Left lobe of liver (tissue), 2 donors: Measurements from ENCODE around the gene NCOR2. TPM values are rescaled to one million over a fixed set of nuclear protein-coding genes. Genes with fewer than 3 reads are reported as not detected.
A peak's percentile ranks its signal among the peaks of the same experiment; 100 is the strongest.

Experiments used
- ATAC-seq: fragments of 200-7000 bp; cut with Tn5 transposase; one replicate; pipeline ENCODE4 v1.9.1; 2020; ENCODE audit warnings: mild to moderate bottlenecking, moderate library complexity
- DNase-seq: peaks from one replicate; pipeline ENCODE4 v3.0.0-alpha.2; 2020; ENCODE audit warnings: low spot score
- total RNA-seq: library from RNA; stranded (reverse); gene quantifications from one replicate; pipeline ENCODE4 v1.2.1, GENCODE V29; 2021
- donor health status: DM: no; HTN: no; CAD: no; lungs with moderate emphysema.
- donor health status: DM: no; HTN: yes; CAD: no.

The NCOR2 gene
- total RNA-seq: 58.3 TPM

DNA sequence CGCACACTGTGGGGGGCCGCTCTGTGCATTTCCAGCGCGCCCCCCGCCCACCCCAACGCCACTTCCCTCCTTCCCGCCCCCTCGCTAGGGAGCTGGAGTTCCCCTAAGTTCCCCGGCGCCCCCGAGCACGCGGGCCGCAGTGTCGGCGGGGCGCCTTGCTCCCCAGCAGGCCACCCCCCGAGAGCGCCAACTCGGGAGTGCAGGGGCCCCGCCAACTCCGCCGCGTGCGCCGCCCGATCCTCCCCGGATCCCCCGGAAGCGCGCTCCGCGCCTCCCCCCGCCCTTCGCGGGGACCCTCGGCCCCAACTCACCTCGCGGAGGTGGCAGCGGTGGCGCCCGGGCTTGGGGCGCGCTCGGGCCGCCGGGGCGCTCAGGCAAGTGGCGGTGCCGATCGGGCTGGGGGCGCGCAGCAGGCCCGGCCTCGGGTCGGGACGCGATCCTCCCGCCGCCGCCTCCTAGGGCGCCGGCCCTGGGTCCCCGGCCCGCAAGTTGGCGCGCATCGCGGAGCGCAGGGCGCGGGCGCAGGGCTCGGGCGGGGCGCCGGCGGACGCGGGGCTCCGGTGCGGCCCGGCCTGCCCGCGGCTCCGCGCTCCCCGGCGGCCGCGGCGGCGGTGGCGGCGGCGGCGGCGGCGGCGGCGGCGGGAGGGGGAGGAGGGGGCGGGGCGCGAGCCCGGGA lies at the start of gene NCOR2:
Gene NCOR2 (minus strand): TSS at position 616 of the 676 bp plus-strand sequence. CDS start 72,361 bp downstream, outside the sequence.
- ATAC-seq (peak; percentile 8), DNase-seq (peak; percentile 59)

DNA sequence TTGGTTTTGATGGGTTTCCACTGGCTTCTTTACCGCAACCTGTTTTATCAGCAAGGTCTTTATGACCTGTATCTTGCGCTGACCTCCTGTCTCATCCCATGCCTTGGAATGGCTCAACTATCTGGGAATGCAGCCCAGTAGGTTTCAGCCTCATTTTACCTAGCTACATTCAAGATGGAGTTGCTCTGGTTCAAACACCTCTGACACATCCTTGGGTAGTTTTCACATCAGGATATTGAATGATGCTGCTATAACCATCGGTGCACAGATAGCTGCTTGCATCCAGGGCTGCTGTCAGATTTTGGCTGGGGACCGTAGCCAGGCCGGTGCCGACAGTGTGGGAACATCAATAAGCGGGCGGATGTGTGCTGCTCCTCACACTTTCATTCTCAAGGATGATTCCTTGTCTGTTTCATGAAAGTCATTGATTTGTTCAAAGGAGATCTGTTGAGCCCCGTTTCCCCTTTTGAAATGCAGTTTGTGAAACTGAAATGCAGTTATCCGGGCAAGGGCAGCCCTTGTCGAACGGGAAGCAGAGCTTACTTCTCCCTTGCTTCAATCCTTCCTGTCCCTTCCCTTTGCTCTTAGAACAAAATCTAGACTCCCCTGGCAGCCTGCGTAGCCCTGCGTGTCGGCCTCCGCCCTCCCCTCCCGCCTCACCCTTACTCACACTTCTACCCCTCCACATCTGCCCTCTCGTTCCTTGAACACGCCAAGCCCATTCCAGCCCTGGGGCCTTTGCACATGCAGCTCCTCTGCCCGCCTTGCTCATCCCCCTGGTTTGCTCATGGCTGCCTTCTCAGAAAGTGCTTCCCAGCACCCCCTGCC lies 49.2 kb upstream of the NCOR2 start:
- no peak for ATAC-seq

DNA sequence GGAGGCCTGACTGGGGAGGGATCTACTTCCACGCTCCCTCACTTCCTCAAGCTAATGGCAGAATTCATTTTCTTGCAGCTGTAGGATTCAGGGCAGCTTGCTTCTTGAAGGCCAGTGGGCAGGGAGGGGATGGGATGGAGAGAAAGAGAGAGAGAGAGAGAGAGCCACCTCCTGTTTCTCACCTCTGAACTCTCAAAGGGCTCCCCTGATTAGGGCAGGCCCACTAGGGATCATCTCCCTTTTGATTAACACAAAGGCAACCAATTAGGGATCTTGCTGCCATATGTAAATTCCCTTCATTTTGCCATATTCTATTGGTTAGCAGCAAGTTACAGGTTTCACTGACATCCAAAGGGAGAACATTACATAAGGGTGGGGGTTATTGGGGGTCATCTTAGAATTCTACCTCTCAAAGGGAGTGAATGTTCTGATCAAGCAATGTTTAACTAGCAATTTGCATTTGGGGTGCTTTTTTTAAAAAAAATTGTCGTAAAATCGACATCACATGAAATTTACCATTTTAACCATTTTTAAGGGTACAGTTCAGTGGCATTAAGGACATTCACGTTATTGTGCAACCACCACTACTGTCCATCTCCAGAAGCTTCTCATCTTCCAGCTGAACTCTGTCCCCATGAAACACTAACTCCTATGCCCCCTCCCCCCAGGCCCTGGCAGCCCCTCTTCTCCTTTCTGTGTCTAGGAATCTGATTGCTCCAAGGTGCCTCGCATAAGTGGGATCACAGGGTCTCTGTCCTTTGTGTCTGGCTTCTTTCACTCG lies 47.3 kb upstream of the NCOR2 start:
- DNase-seq (no peak), ATAC-seq (no peak)

More for the DNA sequence above, 49.2 kb upstream of the NCOR2 start:
- no peak for DNase-seq

DNA sequence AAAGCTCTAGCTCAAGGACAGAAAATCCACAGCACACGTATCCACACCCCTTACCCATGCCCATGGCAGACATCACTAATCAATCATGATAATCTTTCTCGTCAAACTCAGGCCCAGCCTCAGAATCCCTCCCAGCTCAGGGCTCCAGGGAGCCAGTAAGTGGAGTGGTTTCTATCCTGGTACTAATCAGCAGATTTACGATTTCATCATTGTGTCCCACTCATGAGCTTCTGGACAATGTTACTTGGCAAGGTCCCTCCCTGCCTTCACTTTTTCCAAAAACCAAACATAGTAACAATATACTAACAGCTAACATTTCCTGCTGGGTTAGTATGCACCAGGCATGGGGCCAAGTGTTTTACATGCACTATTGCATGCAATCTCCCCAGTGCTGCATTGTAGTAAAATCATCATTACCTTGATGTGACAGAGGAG lies 45.8 kb upstream of the NCOR2 start:
- no peak for DNase-seq
- no peak for ATAC-seq

DNA sequence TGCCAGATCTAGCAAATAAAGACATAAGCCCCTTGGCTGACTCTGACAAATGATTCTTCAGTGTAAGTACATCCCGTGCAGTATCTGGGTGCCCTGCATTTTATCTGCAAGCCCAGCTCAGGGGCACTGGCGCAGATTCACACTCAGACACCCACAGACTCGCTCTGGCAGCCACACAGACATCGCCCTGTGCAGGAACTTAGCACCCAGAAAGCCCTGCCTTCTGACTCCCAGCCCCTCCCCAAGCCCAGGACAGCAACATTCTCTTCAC lies 44.9 kb upstream of the NCOR2 start:
- DNase-seq (no peak), ATAC-seq (no peak)

DNA sequence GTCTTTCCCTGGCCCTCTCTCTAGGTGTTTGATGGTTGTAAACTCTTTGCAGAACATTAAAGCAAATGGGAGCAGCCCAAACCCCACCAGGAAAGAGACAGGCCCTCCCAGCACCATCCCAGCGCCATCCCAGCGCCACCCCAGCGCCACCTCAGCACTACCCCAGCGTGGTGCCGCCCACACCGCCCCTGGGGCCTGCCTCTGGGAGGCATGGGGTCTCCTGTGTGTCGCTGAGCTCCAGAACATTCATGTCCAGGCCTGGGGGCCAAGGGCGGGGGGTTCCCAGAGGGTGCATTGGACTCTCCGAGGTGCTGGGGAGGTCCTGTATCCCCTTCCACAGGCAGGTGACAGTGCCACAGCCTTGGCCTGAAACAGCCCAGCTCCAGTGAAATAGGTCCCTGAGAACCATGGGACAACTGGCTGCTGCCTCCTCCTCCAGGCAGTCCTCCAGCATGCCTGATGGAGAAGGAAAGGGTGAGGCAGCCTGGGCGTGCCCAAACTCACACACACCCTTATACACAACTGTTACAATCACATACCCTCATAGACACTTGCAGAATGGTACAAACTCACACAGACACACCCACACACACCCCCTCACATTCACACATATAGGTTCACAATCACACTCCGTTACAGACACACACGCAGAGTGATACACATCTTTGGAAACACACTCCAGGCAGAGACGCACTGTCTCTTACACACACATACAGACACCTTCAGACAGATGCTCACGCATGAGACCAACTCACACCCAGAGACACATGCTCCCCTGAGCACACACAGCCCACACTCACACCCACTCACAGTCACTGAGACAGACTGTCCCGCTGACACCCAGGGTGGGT lies 44.4 kb upstream of the NCOR2 start:
- DNase-seq (no peak), ATAC-seq (no peak)

DNA sequence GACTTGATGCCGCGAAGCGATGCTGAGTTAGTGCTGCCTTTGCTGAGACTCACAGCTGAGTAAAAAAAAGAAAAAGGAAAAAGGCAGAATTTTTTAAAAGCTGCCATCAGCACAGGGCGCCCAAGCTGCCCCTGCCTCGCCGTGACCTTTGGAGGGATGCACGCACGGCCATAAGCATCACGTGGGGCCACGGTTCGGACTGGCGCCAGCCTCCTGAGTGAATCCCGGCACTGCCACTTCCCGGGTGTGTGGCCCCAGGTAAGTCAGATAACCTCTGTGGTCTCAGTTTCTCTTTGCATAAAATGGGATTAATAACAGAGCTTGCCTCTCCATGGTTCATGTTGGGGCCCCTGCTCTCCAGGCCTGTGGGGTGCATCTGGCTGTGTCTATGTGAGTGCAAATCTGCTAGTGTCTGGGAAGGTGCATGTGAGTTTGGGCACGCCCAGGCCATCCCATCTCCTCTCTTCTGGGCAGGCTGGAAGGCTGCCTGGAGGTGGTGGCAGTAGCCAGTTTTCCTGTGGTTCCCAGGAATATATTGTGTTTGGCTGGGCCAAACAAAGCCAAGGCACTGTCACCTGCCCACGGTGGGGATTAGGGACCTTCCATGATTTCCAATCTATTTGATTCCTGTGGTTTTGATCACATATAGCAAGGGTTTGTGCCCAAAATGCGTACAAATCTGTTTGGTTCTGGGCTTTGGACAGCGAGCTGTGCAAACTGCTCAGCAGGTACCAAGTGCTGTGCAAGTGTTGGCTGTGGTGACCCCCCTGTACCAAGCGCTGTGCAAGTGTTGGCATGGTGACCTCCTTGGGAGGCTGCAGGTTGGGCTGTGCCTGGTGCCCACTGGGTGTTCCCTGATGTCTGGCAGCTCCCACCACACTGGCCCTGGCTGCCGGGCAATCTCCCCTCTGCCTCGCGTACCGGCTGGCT lies 43.5 kb upstream of the NCOR2 start:
- no peak for DNase-seq
- peak; percentile 18 for ATAC-seq

DNA sequence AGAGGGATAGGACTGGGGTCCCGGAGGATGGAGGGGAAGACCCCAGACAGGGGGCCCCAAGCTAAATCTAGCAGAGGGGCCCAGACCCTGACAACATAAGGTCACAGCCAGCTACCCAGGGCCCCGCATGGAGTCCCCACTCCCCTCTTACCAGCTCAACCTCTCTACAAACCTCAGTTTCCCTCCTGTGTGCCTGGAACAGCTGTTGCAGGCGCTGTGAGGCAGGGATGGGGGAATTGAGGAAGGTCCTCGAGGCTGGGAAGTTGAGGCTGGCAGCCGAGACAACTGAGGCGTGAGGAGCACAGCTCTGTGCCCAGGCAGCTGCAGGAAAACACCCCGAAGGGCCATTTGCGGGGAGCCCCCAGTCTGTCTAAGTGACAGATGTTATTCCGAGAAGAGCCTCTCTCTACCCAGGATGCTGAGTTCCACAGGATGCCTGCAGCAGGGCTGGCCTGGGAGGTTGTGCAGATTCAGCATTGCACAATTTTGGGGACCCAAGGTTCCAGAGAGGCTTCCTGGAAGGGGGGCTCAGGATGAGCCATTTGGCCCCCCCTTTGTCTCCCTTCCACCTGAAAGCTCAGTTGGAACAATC lies 42.7 kb upstream of the NCOR2 start:
- DNase-seq (no peak), ATAC-seq (no peak)

DNA sequence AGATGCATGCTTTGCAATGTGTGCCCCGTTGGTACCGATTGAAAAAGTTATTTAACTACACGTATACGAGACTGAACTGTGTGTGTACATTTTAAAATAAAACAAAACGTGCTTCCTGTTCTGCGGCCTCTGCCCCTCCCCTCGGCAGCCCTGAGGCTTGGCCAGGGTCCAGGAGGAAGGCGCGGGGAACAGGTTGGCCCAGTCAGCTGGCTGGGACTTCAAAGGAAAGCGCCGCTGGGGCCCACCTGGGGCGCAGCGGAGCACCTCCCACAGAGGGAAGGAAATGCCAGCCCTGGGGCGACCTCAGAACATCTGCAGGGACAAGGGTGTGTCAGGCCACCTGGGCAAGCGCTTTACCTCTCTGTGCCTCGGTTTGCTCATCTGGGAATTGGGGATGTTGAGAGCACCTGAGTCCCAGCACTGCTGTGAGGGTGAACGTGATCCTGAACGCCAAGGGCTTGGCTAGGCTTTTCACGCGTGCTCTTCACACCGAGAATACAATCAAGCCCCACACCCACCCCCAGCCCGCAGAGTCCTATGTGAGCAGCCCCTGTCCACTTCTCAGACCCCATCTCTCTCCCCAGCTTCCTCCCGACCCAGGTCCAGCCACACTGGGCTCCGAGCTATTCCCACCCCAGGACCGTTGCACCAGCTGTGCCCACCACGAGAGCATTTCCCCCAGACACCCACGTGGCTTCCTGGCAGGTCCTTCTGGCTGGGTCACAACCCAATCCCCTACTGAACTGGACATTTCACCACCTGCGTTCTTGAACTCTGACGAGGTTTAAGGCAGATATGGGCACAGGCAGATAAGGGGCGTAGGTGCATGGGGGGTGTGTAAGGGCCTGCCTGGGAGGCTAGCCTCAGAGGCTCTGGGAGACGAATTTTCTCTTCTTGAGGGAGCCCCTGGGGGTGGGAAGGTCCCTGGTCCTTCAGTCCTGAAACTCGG lies 41.9 kb upstream of the NCOR2 start:
- ATAC-seq (peak; percentile 63), DNase-seq (peak; percentile 65)

DNA sequence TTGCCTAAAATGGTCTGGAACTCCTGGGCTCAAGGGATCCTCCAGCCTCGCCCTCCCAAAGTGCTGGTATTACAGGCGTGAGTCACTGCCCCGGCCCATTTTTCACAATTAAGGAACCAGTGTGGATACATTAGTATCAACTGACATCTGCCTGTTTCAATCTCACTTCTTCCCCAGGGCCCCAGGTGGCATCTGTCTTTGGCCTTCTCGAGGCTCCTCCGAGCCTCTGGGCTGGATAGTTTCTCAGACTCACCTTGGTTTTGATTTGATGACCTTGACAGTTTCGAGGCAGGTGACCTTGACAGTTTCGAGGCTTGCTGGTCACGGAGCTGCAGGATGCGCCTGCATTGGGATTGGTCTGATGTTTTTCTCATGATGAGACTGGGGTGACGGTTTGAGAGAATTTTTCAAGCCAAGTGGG lies 41.0 kb upstream of the NCOR2 start:
- no peak for DNase-seq
- no peak for ATAC-seq

DNA sequence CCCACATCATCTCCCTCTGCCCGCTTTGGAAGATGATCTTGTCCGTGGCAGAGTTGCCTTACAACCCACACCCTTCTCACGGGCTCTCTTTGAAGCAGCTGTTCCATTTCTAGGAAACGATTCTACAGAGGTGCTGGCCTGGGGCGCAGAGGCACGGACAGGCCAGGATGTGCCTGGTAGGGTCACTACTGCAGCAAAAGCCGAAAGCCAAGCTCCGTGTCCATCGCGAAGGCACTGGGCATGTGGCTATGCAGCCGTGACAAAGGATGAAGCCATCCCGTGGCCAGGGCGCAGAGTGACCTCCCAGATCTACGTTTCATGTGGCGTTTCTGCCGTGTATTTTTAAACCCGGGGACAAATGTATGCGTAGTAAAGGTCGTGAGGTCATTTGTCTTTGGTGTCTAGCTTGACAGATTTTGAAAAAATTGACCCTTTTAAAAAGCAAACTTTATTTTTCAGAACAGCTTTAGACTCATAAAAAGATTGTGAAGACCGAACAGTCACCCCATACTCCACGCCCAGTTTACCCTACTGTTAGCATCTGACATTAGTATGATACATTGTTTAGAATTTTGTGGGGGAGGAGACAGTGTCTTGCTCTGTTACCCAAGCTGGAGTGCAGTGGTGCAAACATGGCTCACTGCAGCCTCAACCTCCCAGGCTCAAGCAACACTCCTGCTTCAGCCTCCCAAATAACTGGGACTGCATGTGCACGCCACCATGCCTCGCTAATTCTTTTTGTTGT lies 40.4 kb upstream of the NCOR2 start:
- DNase-seq: no peak
- ATAC-seq: no peak

DNA sequence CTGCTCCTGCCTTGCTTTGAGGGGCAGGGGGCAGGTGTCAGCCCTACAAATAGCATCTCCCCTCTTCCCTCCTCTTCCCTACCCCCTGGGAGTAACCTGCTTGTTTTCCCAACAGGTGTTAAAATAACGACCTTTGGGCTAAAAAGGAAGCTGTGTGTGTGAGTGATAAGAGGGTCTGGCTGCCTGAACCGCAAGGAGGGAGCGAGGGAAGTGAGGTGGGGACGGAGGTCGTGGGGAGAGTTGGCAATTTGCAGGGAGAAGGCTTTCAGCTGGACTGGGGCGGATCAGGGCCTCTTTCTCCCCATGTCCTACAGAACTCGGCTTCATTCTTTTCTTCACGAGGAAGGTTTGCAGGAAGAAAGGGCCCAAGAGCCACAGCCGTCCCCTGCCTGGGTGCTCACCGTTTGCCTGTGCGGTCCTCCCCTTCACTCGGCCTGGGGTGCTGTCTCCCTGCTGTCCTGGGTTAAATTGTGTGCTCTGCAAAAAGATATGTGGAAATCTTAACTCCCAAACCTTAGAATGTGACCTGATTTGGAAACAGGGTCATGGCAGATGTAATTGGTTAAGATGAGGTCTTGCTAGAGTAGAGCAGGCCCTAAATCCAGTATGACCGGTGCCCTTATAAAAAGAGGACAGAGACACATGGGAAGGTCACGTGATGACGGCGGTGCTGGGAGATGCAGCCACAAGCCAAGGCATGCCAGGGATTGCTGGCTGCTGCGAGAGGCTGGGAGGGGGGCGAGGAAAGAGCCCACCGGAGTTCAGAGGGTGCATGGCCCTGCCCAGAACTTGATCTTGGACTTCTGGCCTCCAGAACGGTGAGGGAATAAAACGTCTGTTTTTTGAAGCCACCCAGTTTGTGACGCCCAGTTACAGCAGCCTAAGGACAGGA lies 38.7 kb upstream of the NCOR2 start:
- no peak for ATAC-seq

DNA sequence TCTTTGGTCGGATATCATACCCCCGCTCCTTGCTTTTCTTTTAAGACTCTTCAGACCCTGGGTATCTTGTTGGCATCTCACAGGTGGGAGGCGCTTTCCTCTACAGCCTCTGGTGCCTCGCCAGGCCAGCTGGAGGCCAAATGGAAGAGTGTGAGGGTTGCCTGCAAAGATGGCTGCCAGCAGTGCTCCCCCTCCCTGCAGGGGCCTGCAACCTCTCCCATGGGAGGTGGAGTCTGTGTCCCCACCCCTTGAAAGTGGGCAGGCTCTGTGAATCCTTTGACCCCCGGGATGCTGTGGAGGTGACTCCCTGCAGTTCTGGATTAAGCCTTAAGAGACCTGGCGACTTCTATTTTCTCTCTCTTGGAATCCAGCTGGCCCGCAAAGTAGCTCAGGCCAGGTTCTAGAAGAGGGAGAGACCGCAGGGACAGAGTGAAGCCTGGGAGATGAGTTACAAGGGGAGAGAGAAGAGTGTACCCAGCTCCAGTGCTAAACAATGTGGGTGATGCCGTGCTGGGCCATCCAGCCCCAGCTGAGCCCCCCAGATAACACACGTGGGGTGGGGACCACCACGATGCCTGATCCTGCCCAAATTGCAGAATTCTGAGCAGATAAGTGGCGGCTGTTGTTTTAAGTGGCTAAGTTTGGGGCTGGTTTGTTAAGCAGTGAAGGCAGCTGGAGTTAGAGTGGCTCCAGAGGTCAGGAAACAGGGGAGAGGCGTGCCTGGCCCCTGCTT lies 37.9 kb upstream of the NCOR2 start:
- DNase-seq (no peak), ATAC-seq (no peak)

More for the DNA sequence above, 38.7 kb upstream of the NCOR2 start:
- no peak for DNase-seq

DNA sequence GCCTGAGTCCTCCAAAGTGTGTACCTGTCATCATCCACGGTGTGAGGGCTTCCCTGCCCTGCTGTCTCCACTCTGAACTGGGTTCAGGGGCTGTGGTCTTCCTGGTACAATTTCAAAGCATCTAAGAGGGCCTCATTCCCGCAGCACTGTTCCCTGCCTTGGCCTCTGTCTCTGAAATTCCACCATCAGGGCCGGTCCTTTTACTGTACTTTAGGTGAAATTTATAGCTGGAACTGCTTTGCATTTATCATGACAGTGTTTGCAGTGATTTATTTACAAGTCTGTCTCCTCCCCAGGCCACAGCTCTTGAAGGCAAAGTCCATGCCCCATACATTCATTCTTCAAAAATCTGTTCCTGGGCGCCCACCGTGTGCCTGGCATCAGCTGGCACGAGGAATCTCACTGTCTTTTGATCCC lies 36.9 kb upstream of the NCOR2 start:
- ATAC-seq (no peak), DNase-seq (no peak)

DNA sequence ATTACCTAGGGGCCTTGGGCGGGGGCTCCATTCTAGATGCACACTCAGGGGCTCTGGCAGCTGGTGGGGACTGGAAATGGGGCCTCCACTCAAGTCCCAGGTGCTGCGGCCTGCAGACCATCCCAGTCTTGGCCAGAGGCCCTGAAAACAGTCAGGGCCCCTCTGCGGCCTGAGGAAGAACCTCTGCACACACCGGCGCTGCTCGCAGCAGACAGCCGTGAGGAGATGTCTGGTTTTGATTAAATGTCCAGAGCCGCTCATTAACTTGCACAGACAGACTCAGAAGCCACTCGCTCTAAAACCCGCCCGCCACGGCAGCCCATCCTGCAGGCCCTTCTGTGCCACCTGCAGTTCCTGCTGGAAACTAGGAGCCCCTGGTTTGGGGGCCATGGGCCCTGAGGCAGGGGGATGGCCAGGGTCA lies 36.4 kb upstream of the NCOR2 start:
- no peak for ATAC-seq
- DNase-seq: no peak

DNA sequence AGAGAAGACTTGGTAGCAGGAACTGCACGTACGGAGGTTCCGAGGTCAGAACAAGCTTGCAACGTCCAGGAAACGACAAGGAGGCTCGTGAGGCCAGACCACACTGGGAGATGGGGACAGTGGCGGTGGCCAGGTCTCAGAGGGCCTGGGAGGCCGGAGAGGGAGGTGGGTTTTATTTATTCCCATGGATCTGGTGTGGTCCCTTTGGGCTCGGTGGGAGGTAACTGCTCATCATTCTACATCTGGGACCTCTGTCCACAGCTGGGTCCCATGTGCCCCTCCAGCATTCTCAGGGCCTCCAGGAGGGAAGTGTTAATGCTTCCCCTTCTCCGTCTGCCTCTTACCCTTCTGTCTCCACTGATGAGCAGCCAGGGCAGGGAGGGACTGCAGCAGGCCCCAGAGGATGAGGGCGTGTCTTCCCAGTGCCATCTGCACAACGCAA lies 35.7 kb upstream of the NCOR2 start:
- no peak for DNase-seq
- peak; percentile 28 for ATAC-seq
